WTC11 (cell line): ENCODE results near the gene CELF1. TPM values are rescaled to one million over a fixed set of nuclear protein-coding genes. Genes with fewer than 3 reads are reported as not detected.

Experiments
- ATAC-seq: fragments of 200-7000 bp; cut with Tn5 transposase; 2 replicates; pipeline ENCODE4 v1.10.0; 2021; ENCODE audit warnings: mild to moderate bottlenecking, moderate library complexity
- CTCF ChIA-PET: fragments of 300-600 bp; sonication (Branson Sonifier 250); formaldehyde crosslinking; loops from one replicate; lab custom pipeline; 2021; ENCODE audit warnings: antibody characterized with exemption; lab: Charles Lee
- POLR2A ChIA-PET: fragments of 350-600 bp; sonication (Branson Sonifier 250); formaldehyde crosslinking; loops from one replicate; lab custom pipeline; 2021; ENCODE audit warnings: antibody characterized with exemption; lab: Charles Lee
- DNase-seq: peaks from one replicate; pipeline ENCODE4 v3.0.0; 2021; ENCODE audit warnings: low spot score
- H3K27ac Mint-ChIP-seq: 2 replicates; pipeline ENCODE4 v1.8.0; 2021; ENCODE audit warnings: mixed read lengths
- H3K27me3 Mint-ChIP-seq: 2 replicates; pipeline ENCODE4 v1.8.0; 2021; ENCODE audit warnings: low read depth, mild to moderate bottlenecking, moderate library complexity, mixed read lengths
- H3K36me3 Mint-ChIP-seq: 2 replicates; pipeline ENCODE4 v1.8.0; 2021; ENCODE audit warnings: mixed read lengths
- H3K4me1 Mint-ChIP-seq: 2 replicates; pipeline ENCODE4 v1.8.0; 2022; ENCODE audit warnings: mixed read lengths
- H3K4me3 Mint-ChIP-seq: 2 replicates; pipeline ENCODE4 v1.8.0; 2021; ENCODE audit warnings: mild to moderate bottlenecking, moderate library complexity, mixed read lengths
- H3K9me3 Mint-ChIP-seq: 2 replicates; pipeline ENCODE4 v1.8.0; 2021; ENCODE audit warnings: mixed read lengths
- E2F1 ChIP-seq: sonication (generic); formaldehyde crosslinking; IDR thresholded peaks from 2 replicates; pipeline ENCODE4 v1.8.0; 2022; ENCODE audit warnings: mild to moderate bottlenecking, missing genetic modification reagents
- E2F5 ChIP-seq: sonication (generic); formaldehyde crosslinking; IDR thresholded peaks from 2 replicates; pipeline ENCODE4 v1.8.1; 2022; ENCODE audit warnings: mild to moderate bottlenecking, moderate library complexity, missing genetic modification reagents
- EMX1 ChIP-seq: fragments of 250-450 bp; sonication (Bioruptor Pico); IDR thresholded peaks from 2 replicates; pipeline ENCODE4 v1.8.0; 2021; ENCODE audit warnings: mild to moderate bottlenecking
- ERG ChIP-seq: fragments of 250-450 bp; sonication (Bioruptor Pico); IDR thresholded peaks from 2 replicates; pipeline ENCODE4 v1.8.0; 2021; ENCODE audit warnings: mild to moderate bottlenecking
- HMGA2 ChIP-seq: fragments of 250-450 bp; sonication (Bioruptor Pico); IDR thresholded peaks from 2 replicates; pipeline ENCODE4 v1.4.0; 2021; ENCODE audit warnings: mild to moderate bottlenecking, moderate library complexity
- IRF1 ChIP-seq: sonication (generic); formaldehyde crosslinking; IDR thresholded peaks from 2 replicates; pipeline ENCODE4 v1.8.0; 2023; ENCODE audit warnings: missing genetic modification reagents
- MAX ChIP-seq: sonication (generic); formaldehyde crosslinking; IDR thresholded peaks from 2 replicates; pipeline ENCODE4 v1.8.0; 2022; ENCODE audit warnings: mild to moderate bottlenecking, missing genetic modification reagents
- PREB ChIP-seq: sonication (generic); formaldehyde crosslinking; IDR thresholded peaks from 2 replicates; pipeline ENCODE4 v1.8.1; 2022; ENCODE audit warnings: mild to moderate bottlenecking, missing genetic modification reagents, moderate library complexity, borderline replicate concordance
- TCF7 ChIP-seq: sonication (generic); formaldehyde crosslinking; IDR thresholded peaks from 2 replicates; pipeline ENCODE4 v1.8.0; 2022; ENCODE audit warnings: mild to moderate bottlenecking, low read depth, missing genetic modification reagents, moderate library complexity
- TEAD1 ChIP-seq: sonication (generic); formaldehyde crosslinking; IDR thresholded peaks from 2 replicates; pipeline ENCODE4 v1.8.0; 2022; ENCODE audit warnings: mild to moderate bottlenecking, missing genetic modification reagents
- ZNF121 ChIP-seq: sonication (generic); formaldehyde crosslinking; IDR thresholded peaks from 2 replicates; pipeline ENCODE4 v1.8.0; 2023; ENCODE audit warnings: missing genetic modification reagents
- ZNF232 ChIP-seq: sonication (generic); formaldehyde crosslinking; IDR thresholded peaks from 2 replicates; pipeline ENCODE4 v1.8.0; 2022; ENCODE audit warnings: mild to moderate bottlenecking, missing genetic modification reagents
- ZNF281 ChIP-seq: sonication (generic); formaldehyde crosslinking; IDR thresholded peaks from 2 replicates; pipeline ENCODE4 v1.8.0; 2023; ENCODE audit warnings: mild to moderate bottlenecking, missing genetic modification reagents
- ZNF425 ChIP-seq: fragments of 250-450 bp; sonication (Bioruptor Pico); conservative IDR thresholded peaks from 2 replicates; pipeline ENCODE4 v1.9.0; 2021; ENCODE audit warnings: mild to moderate bottlenecking
- ZNF512 ChIP-seq: sonication (generic); formaldehyde crosslinking; IDR thresholded peaks from 2 replicates; pipeline ENCODE4 v1.8.1; 2022; ENCODE audit warnings: missing genetic modification reagents, borderline replicate concordance
- ZNF671 ChIP-seq: fragments of 250-450 bp; sonication (Bioruptor Pico); IDR thresholded peaks from 2 replicates; pipeline ENCODE4 v1.8.0; 2021; ENCODE audit warnings: mild to moderate bottlenecking
- ZSCAN18 ChIP-seq: fragments of 250-450 bp; sonication (Bioruptor Pico); IDR thresholded peaks from 2 replicates; pipeline ENCODE4 v2.1.2; 2022; ENCODE audit warnings: mild to moderate bottlenecking, moderate library complexity
- total RNA-seq: library from RNA; stranded (reverse); gene quantifications from 3 replicates; pipeline ENCODE4 v1.2.3, GENCODE V29; 2021

The CELF1 gene
- total RNA-seq, 1 experiment from 2014 or later, result 177 TPM

GRCh38 chr11:47589118-47589517 lies 36.2 kb upstream of the CELF1 start (continued):
- TF ChIP-seq ERG, result no peak
- TF ChIP-seq ZNF281 (CRISPR knock-in tag), result no peak
- no peak for TF ChIP-seq E2F1 (CRISPR knock-in tag)
- TF ChIP-seq ZNF121 (CRISPR knock-in tag), result no peak
- no peak for TF ChIP-seq TCF7
- no peak for TF ChIP-seq HMGA2 (CRISPR knock-in tag)
- TF ChIP-seq ZNF512 (CRISPR knock-in tag), result no peak
- TF ChIP-seq ZNF671 (CRISPR knock-in tag), result no peak
- TF ChIP-seq E2F5 (CRISPR knock-in tag), result no peak
- no peak for TF ChIP-seq ZNF425 (CRISPR knock-in tag)

- TF ChIP-seq IRF1 (CRISPR knock-in tag) (no peak), TEAD1 (CRISPR knock-in tag) (no peak), ZNF232 (CRISPR knock-in tag) (no peak), EMX1 (no peak), ZNF512 (CRISPR knock-in tag) (no peak), MAX (CRISPR knock-in tag) (no peak), PREB (CRISPR knock-in tag) (no peak), ZSCAN18 (CRISPR knock-in tag) (no peak)
- H3K27ac Mint-ChIP-seq, result no peak overlapping the region
- no peak for ATAC-seq
- H3K27me3 Mint-ChIP-seq, result peaks cover 36% of the 10 kb centered on the region
- ChIA-PET POLR2A (no interaction called here), CTCF (interaction anchor here (0.5 to 1.0 kb wide), 2 partner anchors 35 to 45 kb away, joined by 4 to 6 read pairs; no protein-coding TSS in a partner anchor)
- no peak overlapping the region for H3K4me3 Mint-ChIP-seq
- DNase-seq, result no peak
- no peaks in the 10 kb centered on the region for H3K9me3 Mint-ChIP-seq
- H3K4me1 Mint-ChIP-seq, result peaks cover 14% of the 10 kb centered on the region
- peaks cover 22% of the 10 kb centered on the region for H3K36me3 Mint-ChIP-seq
These were observed 34.9 kb upstream of the CELF1 start for GRCh38 chr11:47587723-47588326.
